WTC11 (cell line): ENCODE results near the gene SSR1. TPM values are rescaled to one million over a fixed set of nuclear protein-coding genes. Genes with fewer than 3 reads are reported as not detected.
A peak's percentile ranks its signal among the peaks of the same experiment; 100 is the strongest.

ENCODE experiments used
- ATAC-seq: fragments of 200-7000 bp; cut with Tn5 transposase; 2 replicates; pipeline ENCODE4 v1.10.0; 2021; ENCODE audit warnings: mild to moderate bottlenecking, moderate library complexity
- CTCF ChIA-PET: fragments of 300-600 bp; sonication (Branson Sonifier 250); formaldehyde crosslinking; loops from one replicate; lab custom pipeline; 2021; ENCODE audit warnings: antibody characterized with exemption; lab: Charles Lee
- POLR2A ChIA-PET: fragments of 350-600 bp; sonication (Branson Sonifier 250); formaldehyde crosslinking; loops from one replicate; lab custom pipeline; 2021; ENCODE audit warnings: antibody characterized with exemption; lab: Charles Lee
- DNase-seq: peaks from one replicate; pipeline ENCODE4 v3.0.0; 2021; ENCODE audit warnings: low spot score
- H3K27ac Mint-ChIP-seq: 2 replicates; pipeline ENCODE4 v1.8.0; 2021; ENCODE audit warnings: mixed read lengths
- H3K27me3 Mint-ChIP-seq: 2 replicates; pipeline ENCODE4 v1.8.0; 2021; ENCODE audit warnings: low read depth, mild to moderate bottlenecking, moderate library complexity, mixed read lengths
- H3K36me3 Mint-ChIP-seq: 2 replicates; pipeline ENCODE4 v1.8.0; 2021; ENCODE audit warnings: mixed read lengths
- H3K4me1 Mint-ChIP-seq: 2 replicates; pipeline ENCODE4 v1.8.0; 2022; ENCODE audit warnings: mixed read lengths
- H3K4me3 Mint-ChIP-seq: 2 replicates; pipeline ENCODE4 v1.8.0; 2021; ENCODE audit warnings: mild to moderate bottlenecking, moderate library complexity, mixed read lengths
- H3K9me3 Mint-ChIP-seq: 2 replicates; pipeline ENCODE4 v1.8.0; 2021; ENCODE audit warnings: mixed read lengths
- E2F4 ChIP-seq: sonication (generic); formaldehyde crosslinking; IDR thresholded peaks from 2 replicates; pipeline ENCODE4 v1.8.1; 2022; ENCODE audit warnings: low read depth, mild to moderate bottlenecking, moderate library complexity, missing genetic modification reagents, borderline replicate concordance
- EMX1 ChIP-seq: fragments of 250-450 bp; sonication (Bioruptor Pico); IDR thresholded peaks from 2 replicates; pipeline ENCODE4 v1.8.0; 2021; ENCODE audit warnings: mild to moderate bottlenecking
- FOXK1 ChIP-seq: sonication (generic); formaldehyde crosslinking; IDR thresholded peaks from 2 replicates; pipeline ENCODE4 v1.8.0; 2022; ENCODE audit warnings: mild to moderate bottlenecking, moderate library complexity, missing genetic modification reagents
- HMGXB4 ChIP-seq: sonication (generic); formaldehyde crosslinking; IDR thresholded peaks from 2 replicates; pipeline ENCODE4 v1.8.1; 2023; ENCODE audit warnings: mild to moderate bottlenecking, moderate library complexity, missing genetic modification reagents
- MLX ChIP-seq: sonication (generic); formaldehyde crosslinking; IDR thresholded peaks from 2 replicates; pipeline ENCODE4 v1.8.1; 2023; ENCODE audit warnings: mild to moderate bottlenecking, missing genetic modification reagents, moderate library complexity
- MYBL2 ChIP-seq: sonication (generic); formaldehyde crosslinking; IDR thresholded peaks from 2 replicates; pipeline ENCODE4 v1.8.1; 2023; ENCODE audit warnings: mild to moderate bottlenecking, moderate library complexity, missing genetic modification reagents
- NFYB ChIP-seq: sonication (generic); formaldehyde crosslinking; conservative IDR thresholded peaks from 2 replicates; pipeline ENCODE4 v1.8.0; 2022; ENCODE audit warnings: low read depth, missing genetic modification reagents
- PRRX2 ChIP-seq: fragments of 250-450 bp; sonication (Bioruptor Pico); IDR thresholded peaks from 2 replicates; pipeline ENCODE4 v1.8.0; 2021; ENCODE audit warnings: mild to moderate bottlenecking
- RELA ChIP-seq: sonication (generic); formaldehyde crosslinking; IDR thresholded peaks from 2 replicates; pipeline ENCODE4 v1.8.1; 2022; ENCODE audit warnings: missing genetic modification reagents, mild to moderate bottlenecking, borderline replicate concordance
- SMAD4 ChIP-seq: sonication (generic); formaldehyde crosslinking; IDR thresholded peaks from 2 replicates; pipeline ENCODE4 v1.8.0; 2022; ENCODE audit warnings: mild to moderate bottlenecking, missing genetic modification reagents
- TCF7 ChIP-seq: sonication (generic); formaldehyde crosslinking; IDR thresholded peaks from 2 replicates; pipeline ENCODE4 v1.8.0; 2022; ENCODE audit warnings: mild to moderate bottlenecking, low read depth, missing genetic modification reagents, moderate library complexity
- TP53 ChIP-seq: sonication (generic); formaldehyde crosslinking; IDR thresholded peaks from 2 replicates; pipeline ENCODE4 v1.8.1; 2023; ENCODE audit warnings: mild to moderate bottlenecking, missing genetic modification reagents
- ZBTB21 ChIP-seq: sonication (generic); formaldehyde crosslinking; IDR thresholded peaks from 2 replicates; pipeline ENCODE4 v1.8.1; 2023; ENCODE audit warnings: mild to moderate bottlenecking, missing genetic modification reagents, borderline replicate concordance
- ZNF138 ChIP-seq: sonication (generic); formaldehyde crosslinking; conservative IDR thresholded peaks from 2 replicates; pipeline ENCODE4 v1.8.1; 2022; ENCODE audit warnings: mild to moderate bottlenecking, moderate library complexity, missing genetic modification reagents
- ZNF263 ChIP-seq: sonication (generic); formaldehyde crosslinking; IDR thresholded peaks from 2 replicates; pipeline ENCODE4 v1.8.1; 2022; ENCODE audit warnings: low read depth, mild to moderate bottlenecking, moderate library complexity, missing genetic modification reagents
- ZNF281 ChIP-seq: sonication (generic); formaldehyde crosslinking; IDR thresholded peaks from 2 replicates; pipeline ENCODE4 v1.8.0; 2023; ENCODE audit warnings: mild to moderate bottlenecking, missing genetic modification reagents
- ZNF317 ChIP-seq: sonication (generic); formaldehyde crosslinking; IDR thresholded peaks from 2 replicates; pipeline ENCODE4 v1.8.1; 2023; ENCODE audit warnings: low read depth, mild to moderate bottlenecking, moderate library complexity, missing genetic modification reagents, borderline replicate concordance
- ZNF532 ChIP-seq: fragments of 250-450 bp; sonication (Bioruptor Pico); IDR thresholded peaks from 2 replicates; pipeline ENCODE4 v1.9.0; 2021; ENCODE audit warnings: mild to moderate bottlenecking, borderline replicate concordance
- total RNA-seq: library from RNA; stranded (reverse); gene quantifications from 3 replicates; pipeline ENCODE4 v1.2.3, GENCODE V29; 2021

SSR1 gene
- total RNA-seq, 1 experiment from 2014 or later: 96.7 TPM

GRCh38 chr6:7331452-7331851 lies 18.5 kb upstream of the SSR1 start:
- H3K4me3 Mint-ChIP-seq: no peak overlapping the region
- ATAC-seq: peak; percentile 41; the same call in 1 of the 2 replicates
- no peak for TF ChIP-seq ZBTB21 (CRISPR knock-in tag)
- no peak for TF ChIP-seq SMAD4 (CRISPR knock-in tag)
- no peak for TF ChIP-seq HMGXB4 (CRISPR knock-in tag)
- no peak for TF ChIP-seq ZNF138 (CRISPR knock-in tag)
- no peak for TF ChIP-seq ZNF281 (CRISPR knock-in tag)
- TF ChIP-seq RELA (CRISPR knock-in tag): no peak
- no peak for TF ChIP-seq MYBL2 (CRISPR knock-in tag)
- TF ChIP-seq ZNF317: no peak
- TF ChIP-seq ZNF263: no peak
- no peak for TF ChIP-seq FOXK1 (CRISPR knock-in tag)
- TF ChIP-seq TP53 (CRISPR knock-in tag): no peak
- TF ChIP-seq TCF7 (CRISPR knock-in tag): no peak
- no peak for TF ChIP-seq MLX
- no peak for TF ChIP-seq PRRX2 (CRISPR knock-in tag)
- no peak for TF ChIP-seq EMX1 (CRISPR knock-in tag)
- TF ChIP-seq NFYB (CRISPR knock-in tag): no peak
- no peak for TF ChIP-seq E2F4 (CRISPR knock-in tag)
- TF ChIP-seq, all 79 proteins: peak for 0
- no peaks in the 10 kb centered on the region for H3K9me3 Mint-ChIP-seq
- no peaks in the 10 kb centered on the region; the same call in 1 of the 2 replicates for H3K27me3 Mint-ChIP-seq
- DNase-seq: no peak
- H3K27ac Mint-ChIP-seq: no peak overlapping the region
- no peaks in the 10 kb centered on the region for H3K4me1 Mint-ChIP-seq
- H3K36me3 Mint-ChIP-seq: no peaks in the 10 kb centered on the region
- ChIA-PET POLR2A (no interaction called here), CTCF (interaction anchor here (1.6 kb wide), 1 partner anchor 10 kb away, joined by 4 read pairs; no protein-coding TSS in a partner anchor)

- no peak overlapping the region for H3K4me3 Mint-ChIP-seq
These were observed 15.2 kb upstream of the SSR1 start for GRCh38 chr6:7328243-7328642.

More at GRCh38 chr6:7328243-7328642, 15.2 kb upstream of the SSR1 start:
- ChIA-PET CTCF (interaction anchor here (2.8 kb wide), 1 partner anchor 11 kb away, joined by 15 read pairs; no protein-coding TSS in a partner anchor), POLR2A (no interaction called here)
- no peak for DNase-seq
- no peaks in the 10 kb centered on the region for H3K27me3 Mint-ChIP-seq
- TF ChIP-seq ZNF532 (CRISPR knock-in tag): no peak
- TF ChIP-seq, all 79 proteins: peak for 0
- Mint-ChIP-seq H3K36me3 (no peaks in the 10 kb centered on the region), H3K9me3 (peaks cover 5% of the 10 kb centered on the region), H3K27ac (no peak overlapping the region), H3K4me1 (no peaks in the 10 kb centered on the region)
- ATAC-seq: no peak
